SK-N-SH (cell line): ENCODE measurements around the gene RCOR1. TPM values are rescaled to one million over a fixed set of nuclear protein-coding genes. Genes with fewer than 3 reads are reported as not detected.

Experiments used
- CTCF ChIA-PET: fragments of 300-600, 350-600 bp; formaldehyde crosslinking; extraction: SDS; loops from one replicate; lab custom pipeline; 2021; lab: Yijun Ruan, JAX
- POLR2A ChIA-PET: fragments of 350-600 bp; sonication (Branson Sonifier 250); formaldehyde crosslinking; extraction: SDS; loops from one replicate; lab custom pipeline; 2020; ENCODE audit warnings: antibody characterized with exemption, inconsistent platforms; lab: Yijun Ruan, JAX
- DNase-seq: peaks from one replicate; pipeline ENCODE4 v3.0.0; 2012
- H2AFZ ChIP-seq: fragments of 200-600 bp; sonication (generic); 2 replicates; pipeline ENCODE4 v1.8.1; 2016; ENCODE audit warnings: antibody characterized with exemption, mild to moderate bottlenecking, low read depth
- H3F3A ChIP-seq: fragments of 200-600 bp; sonication (generic); replicated peaks from 2 replicates; pipeline ENCODE3; 2016; ENCODE audit warnings: antibody characterized with exemption, mild to moderate bottlenecking; ENCODE audit not compliant: insufficient read depth
- H3K27ac ChIP-seq, 2 experiments: fragments of 200-500 bp in 1 of 2; fragments of 200-600 bp in 1 of 2; sonication (Bioruptor generic) in 1 of 2; sonication (generic), shearing (Covaris generic) in 1 of 2; 2 replicates each; pipeline versions ENCODE4 v1.5.1 to v1.6.1; 2014 to 2016; ENCODE audit warnings: low read depth in 2 of 2, inconsistent platforms in 1 of 2, low read length in 1 of 2, mild to moderate bottlenecking in 1 of 2, mixed read lengths in 1 of 2
- H3K27me3 ChIP-seq: fragments of 200-600 bp; sonication (generic), shearing (Covaris generic); 2 replicates; pipeline ENCODE4 v1.6.1; 2016; ENCODE audit warnings: mixed run types; ENCODE audit not compliant: insufficient read depth
- H3K36me3 ChIP-seq, 2 experiments: fragments of 200-500 bp in 1 of 2; fragments of 200-600 bp in 1 of 2; sonication (Bioruptor generic) in 1 of 2; sonication (generic) in 1 of 2; replicated peaks in 1 of 2; 2 replicates each; pipeline versions ENCODE3 to v1.5.1; 2014 to 2016; ENCODE audit warnings: low read length in 1 of 2, mild to moderate bottlenecking in 1 of 2; ENCODE audit not compliant: insufficient read depth in 2 of 2, control insufficient read depth in 1 of 2
- H3K4me1 ChIP-seq, 2 experiments: fragments of 200-500 bp in 1 of 2; fragments of 200-600 bp in 1 of 2; sonication (Bioruptor generic) in 1 of 2; sonication (generic), shearing (Covaris generic) in 1 of 2; 2 replicates each; pipeline versions ENCODE4 v1.5.1 to v1.6.1; 2014 to 2016; ENCODE audit warnings: low read depth in 1 of 2, low read length in 1 of 2, mixed run types in 1 of 2; ENCODE audit not compliant: insufficient read depth in 2 of 2, control insufficient read depth in 1 of 2
- H3K4me2 ChIP-seq: fragments of 200-600 bp; sonication (generic), shearing (Covaris generic); 2 replicates; pipeline ENCODE4 v1.6.1; 2017; ENCODE audit warnings: mixed run types
- H3K4me3 ChIP-seq, 2 experiments: fragments of 200-500 bp in 1 of 2; fragments of 200-600 bp in 1 of 2; sonication (Bioruptor generic) in 1 of 2; sonication (generic), shearing (Covaris generic) in 1 of 2; 2 replicates each; pipeline versions ENCODE4 v1.5.1 to v1.8.1; 2014 to 2016; ENCODE audit warnings: low read depth in 2 of 2, inconsistent platforms in 1 of 2, low read length in 1 of 2, mild to moderate bottlenecking in 1 of 2, mixed read lengths in 1 of 2, moderate library complexity in 1 of 2
- H3K79me2 ChIP-seq: fragments of 200-600 bp; sonication (generic); 2 replicates; pipeline ENCODE4 v1.8.1; 2017; ENCODE audit warnings: mild to moderate bottlenecking; ENCODE audit not compliant: insufficient read depth
- H3K9ac ChIP-seq: fragments of 200-600 bp; sonication (generic); 2 replicates; pipeline ENCODE4 v1.6.1; 2017; ENCODE audit warnings: mixed run types
- H3K9me2 ChIP-seq: fragments of 200-600 bp; sonication (generic); 2 replicates; pipeline ENCODE4 v1.6.1; 2017; ENCODE audit warnings: mixed run types
- H3K9me3 ChIP-seq: fragments of 200-600 bp; sonication (generic); 2 replicates; pipeline ENCODE4 v1.6.1; 2017; ENCODE audit warnings: mixed run types, mild to moderate bottlenecking, moderate library complexity
- H4K20me1 ChIP-seq: fragments of 200-600 bp; sonication (generic); 2 replicates; pipeline ENCODE4 v1.6.1; 2017; ENCODE audit warnings: mild to moderate bottlenecking, mixed run types; ENCODE audit not compliant: insufficient read depth
- EZH2phosphoT487 ChIP-seq: fragments of 200-600 bp; sonication (generic); IDR thresholded peaks from 2 replicates; pipeline ENCODE4 v1.6.1; 2017; ENCODE audit warnings: low read depth, mixed run types, mild to moderate bottlenecking, antibody characterized with exemption, moderate library complexity, borderline replicate concordance
- FOXM1 ChIP-seq: IDR thresholded peaks from 2 replicates; pipeline ENCODE4 v1.4.0; 2012; ENCODE audit warnings: low read depth, mild to moderate bottlenecking
- GABPA ChIP-seq: IDR thresholded peaks from 2 replicates; pipeline ENCODE4 v1.4.0; 2012; ENCODE audit warnings: low read depth, mild to moderate bottlenecking
- GATA2 ChIP-seq: sonication (generic); formaldehyde crosslinking; IDR thresholded peaks from 2 replicates; pipeline ENCODE4 v1.5.0; 2020; ENCODE audit warnings: mild to moderate bottlenecking, missing genetic modification reagents
- JUND ChIP-seq: IDR thresholded peaks from 2 replicates; pipeline ENCODE4 v1.4.0; 2012
- NFIC ChIP-seq: IDR thresholded peaks from 2 replicates; pipeline ENCODE4 v1.4.0; 2012; ENCODE audit warnings: borderline replicate concordance
- PBX3 ChIP-seq: IDR thresholded peaks from 2 replicates; pipeline ENCODE4; 2012
- RCOR1 ChIP-seq: fragments of 150-350 bp; IDR thresholded peaks from 2 replicates; pipeline ENCODE4 v1.6.1; 2017; ENCODE audit warnings: antibody characterized with exemption, low read length
- REST ChIP-seq: IDR thresholded peaks from 2 replicates; pipeline ENCODE4 v1.6.1; 2012; ENCODE audit warnings: mild to moderate bottlenecking, low read depth, low read length, moderate library complexity
- RFX5 ChIP-seq: IDR thresholded peaks from 2 replicates; pipeline ENCODE4 v1.6.1; 2012; ENCODE audit warnings: mild to moderate bottlenecking, improper control_type of control experiment, low read length
- RXRA ChIP-seq: IDR thresholded peaks from 2 replicates; pipeline ENCODE4 v1.4.0; 2012; ENCODE audit warnings: low read depth, mild to moderate bottlenecking, borderline replicate concordance
- SIN3A ChIP-seq: IDR thresholded peaks from 2 replicates; pipeline ENCODE4 v1.6.1; 2012; ENCODE audit warnings: low read depth, mild to moderate bottlenecking, low read length, moderate library complexity, borderline replicate concordance
- TAF1 ChIP-seq: IDR thresholded peaks from 2 replicates; pipeline ENCODE4 v1.6.1; 2012; ENCODE audit warnings: low read depth, mild to moderate bottlenecking, low read length, moderate library complexity, borderline replicate concordance
- YY1 ChIP-seq: IDR thresholded peaks from 2 replicates; pipeline ENCODE4 v1.4.0; 2012; ENCODE audit warnings: low read depth, mild to moderate bottlenecking
- WGBS: methylation state at CpG from one replicate; pipeline ENCODE4 v1.1.6; 2017; ENCODE audit warnings: low lambda C conversion rate; 5-methylcytosine and 5-hydroxymethylcytosine counted together
- polyA plus RNA-seq, 3 experiments: library from polyadenylated mRNA; depleted of rRNA; stranded (reverse); fragments of >200 nt; gene quantifications; 2 replicates each; pipeline ENCODE4 v1.2.3, GENCODE V29; 2012

Gene RCOR1
- polyA plus RNA-seq, 1 of the 3 experiments (the other 2 are of a cell fraction): 8.5 TPM

- Histone ChIP-seq H3K9me2 (no peaks in the 10 kb centered on the region), H2AFZ (no peak overlapping the region), H3K4me1 (peaks cover 0 to 4% of the 10 kb centered on the region in 2 experiments; a peak in 2 of 4 replicates), H3K27me3 (no peaks in the 10 kb centered on the region), H3F3A (peaks cover 6% of the 10 kb centered on the region), H3K4me2 (no peak overlapping the region), H3K27ac (no peak overlapping the region), H3K9me3 (no peaks in the 10 kb centered on the region), H4K20me1 (peaks cover 16% of the 10 kb centered on the region), H3K36me3 (peaks cover 0 to under 1% of the 10 kb centered on the region in 2 experiments), H3K4me3 (no peak overlapping the region), H3K79me2 (peaks cover 42% of the 10 kb centered on the region), H3K9ac (no peak overlapping the region)
- ChIA-PET POLR2A (no interaction called here), CTCF (interaction anchor here (1.0 to 1.2 kb wide), 2 partner anchors 94 to 164 kb away, joined by 3 to 4 read pairs; no protein-coding TSS in a partner anchor)
- DNase-seq: no peak
- WGBS: 100% methylated on average over 3 of the region's 3 CpGs
- TF ChIP-seq RFX5 (no peak), TAF1 (no peak), RCOR1 (no peak), PBX3 (no peak), NFIC (no peak), RXRA (no peak), JUND (no peak), FOXM1 (no peak), GABPA (no peak), GATA2 (no peak), YY1 (no peak), REST (no peak), EZH2phosphoT487 (no peak), SIN3A (no peak)
Observed at GRCh38 chr14:102688290-102688689, 95.8 kb downstream of the RCOR1 start.
